Measurements from ENCODE around the gene TFB1M.

TFB1M gene

GRCh38 chr6:155311086-155311485 is 3.2 kb downstream of the TFB1M start:
- Histone ChIP-seq H3K9me3 (ENCODE audit: control insufficient read depth, insufficient read depth, low read depth, low read length) (no peaks in the 10 kb centered on the region), H3K4me1 (ENCODE audit: control insufficient read depth, insufficient read depth, low read length) (peaks cover 5% of the 10 kb centered on the region; the same call in 1 of the 2 replicates), H3K27ac (ENCODE audit: extremely low read depth, low read depth, low read length) (no peak overlapping the region), H3K4me3 (ENCODE audit: low read depth, low read length) (no peak overlapping the region), H3K36me3 (ENCODE audit: control insufficient read depth in 2 of 2, insufficient read depth in 1 of 2, low read length in 2 of 2) (peaks cover 20 to 46% of the 10 kb centered on the region in 2 experiments)
- no peak for TF ChIP-seq ZNF707 (tag by site-specific recombination; IDR thresholded peaks at IDR 0.05)
- no peak for TF ChIP-seq ZNF112 (tag by site-specific recombination; IDR thresholded peaks at IDR 0.05)
- TF ChIP-seq MZF1 (tag by site-specific recombination; IDR thresholded peaks at IDR 0.05; ENCODE audit: borderline replicate concordance): peak; percentile 41; the same call in 1 of the 2 replicates
- TF ChIP-seq ZFP41 (tag by site-specific recombination; IDR thresholded peaks at IDR 0.05; ENCODE audit: borderline replicate concordance): no peak
- TF ChIP-seq PRDM6 (tag by site-specific recombination; IDR thresholded peaks at IDR 0.05): peak; percentile 27
- 0 out of 2 replicates have a peak, but pooled peaks have one; percentile 31 for TF ChIP-seq ZNF692 (tag by site-specific recombination; IDR thresholded peaks at IDR 0.05)
- no peak for TF ChIP-seq REST (tag by site-specific recombination; IDR thresholded peaks at IDR 0.05)
- POLR2A ChIA-PET: interaction anchor here (1.8 kb wide), 1 partner anchor 18 kb away, joined by 3 read pairs; no protein-coding TSS in a partner anchor
- CTCF ChIA-PET: interaction anchor here (0.6 to 1.7 kb wide), 6 partner anchors 7 to 383 kb away, joined by 3 to 7 read pairs (median 4); no protein-coding TSS in a partner anchor

GRCh38 chr6:155310596-155310995 is 3.7 kb downstream of the TFB1M start:
- Histone ChIP-seq H3K4me3 (ENCODE audit: low read depth, low read length) (no peak overlapping the region), H3K9me3 (ENCODE audit: control insufficient read depth, insufficient read depth, low read depth, low read length) (no peaks in the 10 kb centered on the region), H3K27ac (ENCODE audit: extremely low read depth, low read depth, low read length) (no peak overlapping the region), H3K36me3 (ENCODE audit: control insufficient read depth in 2 of 2, insufficient read depth in 1 of 2, low read length in 2 of 2) (peaks cover 20 to 48% of the 10 kb centered on the region in 2 experiments), H3K4me1 (ENCODE audit: control insufficient read depth, insufficient read depth, low read length) (peaks cover 5% of the 10 kb centered on the region; the same call in 1 of the 2 replicates)
- POLR2A ChIA-PET: no interaction called here
- CTCF ChIA-PET: interaction anchor here (0.6 to 1.0 kb wide), 4 partner anchors 17 to 383 kb away, joined by 3 to 6 read pairs (median 4); no protein-coding TSS in a partner anchor
- no peak for TF ChIP-seq ZNF26 (tag by site-specific recombination; IDR thresholded peaks at IDR 0.05)
- no peak for TF ChIP-seq ZNF660 (tag by site-specific recombination; IDR thresholded peaks at IDR 0.05)
- TF ChIP-seq INSM2 (tag by site-specific recombination; IDR thresholded peaks at IDR 0.05): 0 out of 2 replicates have a peak, but pooled peaks have one; percentile 20
- no peak for TF ChIP-seq ZNF175 (tag by site-specific recombination; IDR thresholded peaks at IDR 0.05)
- no peak for TF ChIP-seq KLF17 (tag by site-specific recombination; IDR thresholded peaks at IDR 0.05)
- TF ChIP-seq ZNF366 (tag by site-specific recombination; conservative IDR thresholded peaks at IDR 0.05): 0 out of 2 replicates have a peak, but pooled peaks have one; percentile 22
- 0 out of 2 replicates have a peak, but pooled peaks have one; percentile 9 for TF ChIP-seq ZNF629 (tag by site-specific recombination; IDR thresholded peaks at IDR 0.05)
- no peak for TF ChIP-seq ZNF23 (tag by site-specific recombination; IDR thresholded peaks at IDR 0.05; ENCODE audit: borderline replicate concordance)
- TF ChIP-seq ZSCAN23 (tag by site-specific recombination; IDR thresholded peaks at IDR 0.05): no peak
- no peak for TF ChIP-seq ZNF837 (tag by site-specific recombination; IDR thresholded peaks at IDR 0.05)
- no peak for TF ChIP-seq ZBTB11 (tag by site-specific recombination; conservative IDR thresholded peaks at IDR 0.05; ENCODE audit: low read depth)
